GM19023 (cell line): ENCODE results near the gene HSBP1L1.

ENCODE experiments used
- ATAC-seq: cut with Tn5 transposase; IDR thresholded peaks from one replicate; pipeline ENCODE4 v1.9.1; 2021; ENCODE audit warnings: mild to moderate bottlenecking, moderate library complexity; ENCODE audit not compliant: unreplicated experiment

HSBP1L1 gene

DNA sequence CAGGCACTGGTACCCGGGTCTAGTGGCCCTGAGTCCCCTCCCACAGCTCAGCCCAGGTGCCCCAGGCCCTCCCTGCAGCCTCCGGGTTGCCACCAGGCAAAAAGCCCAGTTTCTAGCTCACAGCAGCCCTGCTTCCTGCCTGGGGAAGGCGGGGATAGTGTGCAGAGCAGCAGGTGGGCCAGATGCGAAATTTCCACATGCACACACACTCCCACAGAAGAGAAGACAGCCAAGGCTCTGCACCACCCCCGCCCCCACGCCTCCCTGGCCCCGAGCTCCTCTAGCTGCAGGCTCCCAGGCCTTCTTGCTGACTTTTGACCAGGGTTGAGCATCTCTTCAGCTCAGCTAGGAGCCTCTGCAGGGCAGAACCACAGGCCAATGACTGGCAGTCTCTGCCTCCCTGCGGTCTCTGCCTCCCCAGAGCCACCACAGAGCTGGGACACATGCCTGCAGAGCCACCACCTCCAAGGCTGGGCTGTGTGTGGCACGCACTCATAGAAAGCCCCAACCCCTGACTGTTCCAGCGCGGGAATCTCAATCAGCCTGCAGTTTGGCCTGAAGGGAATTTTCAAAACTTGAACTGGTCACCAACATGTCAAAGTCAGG, 20.2 kb upstream of the HSBP1L1 start:
- peak; percentile 56 for ATAC-seq

DNA sequence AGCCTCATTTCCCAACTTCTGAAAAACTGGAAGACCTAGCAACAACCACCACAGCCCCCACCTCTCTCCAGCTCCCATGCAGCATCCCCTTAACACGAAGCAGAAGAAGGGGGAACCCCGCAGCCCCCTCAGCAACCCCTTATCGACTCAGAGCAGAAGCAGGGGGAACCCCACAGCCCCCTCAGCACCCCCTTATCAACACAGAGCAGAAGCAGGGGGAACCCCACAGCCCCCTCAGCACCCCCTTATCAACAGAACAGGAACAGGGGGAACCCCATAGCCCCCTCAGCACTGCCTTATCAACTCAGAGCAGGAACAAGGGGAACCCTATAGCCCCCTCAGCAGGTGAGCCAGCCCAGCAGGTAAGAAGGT, 19.7 kb upstream of the HSBP1L1 start:
- ATAC-seq, result no peak

DNA sequence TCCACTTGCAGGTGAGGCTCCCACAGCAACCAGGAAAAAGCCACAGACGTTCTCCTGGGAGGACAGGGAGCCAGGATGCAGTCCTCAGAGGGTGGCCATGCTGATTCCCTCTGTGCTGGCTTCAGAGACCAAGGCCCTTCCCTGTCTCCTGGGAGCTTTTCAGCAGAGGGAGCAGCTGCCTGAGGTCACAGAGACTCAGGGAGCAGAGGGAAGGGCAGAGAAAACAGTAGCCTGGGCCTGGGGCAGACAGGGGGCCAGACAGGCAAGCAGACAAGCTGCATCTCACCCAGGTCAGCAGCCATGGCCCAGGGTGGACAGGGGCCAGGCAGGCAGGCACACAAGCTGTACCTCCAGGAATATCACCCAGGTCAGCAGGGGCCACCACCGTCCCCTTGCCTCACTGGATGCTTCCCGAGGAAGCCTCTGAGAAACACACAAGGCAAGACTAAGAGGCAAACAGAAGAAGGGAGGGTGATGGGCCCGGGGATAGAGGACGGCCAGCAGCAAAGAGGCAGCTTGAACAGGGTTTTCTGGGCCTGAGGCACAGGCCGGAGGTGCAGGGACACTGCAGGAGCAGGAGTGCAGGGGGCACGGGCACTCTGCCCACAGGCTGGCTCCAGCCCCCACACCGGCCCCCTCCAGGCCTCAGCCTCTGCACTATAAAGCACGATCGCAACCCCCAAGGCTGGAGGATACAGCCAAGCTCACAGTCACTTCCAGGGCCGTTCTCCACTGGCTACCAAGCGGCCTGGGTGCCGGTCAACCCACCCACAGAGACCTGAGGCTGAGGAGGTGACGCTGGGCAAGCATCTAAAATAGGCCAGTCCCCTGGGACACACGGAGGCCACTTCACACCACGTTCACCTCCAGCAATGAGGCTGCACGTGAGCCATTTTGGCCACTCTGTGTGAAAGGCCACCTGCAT, 19.1 kb upstream of the HSBP1L1 start:
- no peak for ATAC-seq

DNA sequence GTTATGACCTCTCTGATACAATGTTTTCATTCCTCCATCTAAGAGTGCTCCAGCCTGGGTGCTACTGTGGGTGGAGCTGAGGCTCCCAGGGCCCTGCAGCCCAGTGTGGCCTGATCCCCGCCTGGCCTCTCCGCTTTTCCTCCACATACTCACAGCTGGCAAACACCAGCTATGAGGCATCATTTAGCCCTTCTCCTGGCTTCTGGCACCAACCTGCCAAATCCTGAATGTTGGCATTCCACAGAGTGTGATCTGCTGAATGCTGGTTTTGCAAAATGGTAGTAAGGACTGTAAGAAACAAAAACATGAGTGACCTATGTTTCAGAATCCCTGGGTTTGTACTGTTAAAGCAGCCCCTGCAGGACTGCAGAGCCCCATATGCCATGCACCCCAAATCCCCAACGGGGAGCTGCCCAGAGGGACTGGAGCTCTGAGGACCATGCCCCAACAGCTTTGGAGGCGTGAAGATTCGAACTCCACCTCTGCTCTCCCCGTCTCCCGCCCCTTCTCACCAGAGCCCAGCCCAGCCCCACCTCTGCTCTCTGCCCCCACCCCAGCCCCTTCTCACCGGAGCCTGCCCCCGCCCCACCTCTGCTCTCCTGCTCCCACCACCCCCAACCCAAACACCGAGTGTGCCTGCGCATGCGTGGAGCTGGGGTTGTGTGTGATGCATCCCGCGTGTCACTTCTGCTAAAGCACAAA, 17.2 kb upstream of the HSBP1L1 start:
- ATAC-seq, result no peak

DNA sequence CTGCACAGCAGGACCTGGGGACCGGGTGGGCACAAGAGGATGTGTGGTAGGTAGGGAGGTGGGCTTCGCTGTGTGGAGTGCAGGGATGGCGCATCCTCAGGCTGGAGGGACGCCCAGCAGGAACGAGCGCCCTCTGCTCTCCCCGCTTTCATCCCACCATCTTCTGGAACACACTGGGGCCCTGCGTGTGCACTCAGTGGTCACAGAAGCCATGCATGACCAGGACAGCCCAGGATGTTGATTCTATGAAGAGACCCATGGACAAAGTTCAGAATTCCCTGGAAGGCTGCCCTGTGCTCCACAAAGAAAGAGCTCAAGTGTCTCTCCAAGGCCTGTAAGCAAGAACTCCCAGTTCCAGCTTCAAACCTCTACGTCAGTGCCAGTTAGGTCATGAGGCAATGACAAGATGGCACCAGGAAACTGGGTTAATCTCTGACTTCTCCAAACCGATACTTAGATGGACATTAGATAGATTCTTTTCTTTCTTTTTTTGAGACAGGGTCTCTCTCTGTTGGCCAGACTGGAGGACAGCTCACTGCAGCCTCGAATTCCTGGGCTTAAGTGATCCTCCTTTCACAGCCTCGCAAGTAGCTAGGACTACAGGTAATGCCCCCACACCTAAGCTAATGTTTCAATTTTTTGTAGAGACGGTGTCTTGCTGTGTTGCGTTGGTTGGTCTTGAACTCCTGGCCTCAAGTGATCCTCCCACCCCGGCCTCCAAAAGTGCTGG, 16.4 kb upstream of the HSBP1L1 start:
- no peak for ATAC-seq

DNA sequence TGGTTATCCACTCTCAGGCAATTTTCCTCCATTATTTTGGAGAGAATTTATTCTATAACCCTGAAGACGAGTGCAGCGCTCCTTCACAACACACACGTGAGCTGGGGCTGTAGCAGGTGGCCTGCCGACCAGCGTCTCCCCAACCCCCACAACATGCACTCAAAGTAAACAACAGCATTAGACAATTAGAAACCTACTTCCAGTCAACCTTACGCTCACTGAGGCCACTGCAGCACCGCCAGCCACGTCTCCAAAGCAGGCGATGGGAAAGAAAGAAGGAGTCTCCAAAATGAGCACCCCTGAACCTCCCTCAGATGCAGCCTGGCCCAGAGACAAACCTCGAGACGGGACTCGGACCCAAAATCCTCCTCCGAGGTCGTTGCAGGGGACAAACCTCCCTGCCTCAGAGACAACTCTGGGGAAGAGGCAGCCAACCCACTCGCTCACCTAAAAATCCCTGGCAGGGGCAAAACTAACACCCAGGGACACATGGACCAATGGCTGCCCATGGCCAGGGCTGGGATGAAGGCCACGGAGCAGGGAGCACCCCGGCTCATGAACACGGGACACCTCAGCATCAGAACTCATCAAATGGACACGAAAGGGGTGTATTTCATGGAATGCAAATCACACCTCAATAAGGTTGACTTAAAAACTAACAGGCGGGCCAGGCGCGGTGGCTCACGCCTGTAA, 15.6 kb upstream of the HSBP1L1 start:
- no peak for ATAC-seq

DNA sequence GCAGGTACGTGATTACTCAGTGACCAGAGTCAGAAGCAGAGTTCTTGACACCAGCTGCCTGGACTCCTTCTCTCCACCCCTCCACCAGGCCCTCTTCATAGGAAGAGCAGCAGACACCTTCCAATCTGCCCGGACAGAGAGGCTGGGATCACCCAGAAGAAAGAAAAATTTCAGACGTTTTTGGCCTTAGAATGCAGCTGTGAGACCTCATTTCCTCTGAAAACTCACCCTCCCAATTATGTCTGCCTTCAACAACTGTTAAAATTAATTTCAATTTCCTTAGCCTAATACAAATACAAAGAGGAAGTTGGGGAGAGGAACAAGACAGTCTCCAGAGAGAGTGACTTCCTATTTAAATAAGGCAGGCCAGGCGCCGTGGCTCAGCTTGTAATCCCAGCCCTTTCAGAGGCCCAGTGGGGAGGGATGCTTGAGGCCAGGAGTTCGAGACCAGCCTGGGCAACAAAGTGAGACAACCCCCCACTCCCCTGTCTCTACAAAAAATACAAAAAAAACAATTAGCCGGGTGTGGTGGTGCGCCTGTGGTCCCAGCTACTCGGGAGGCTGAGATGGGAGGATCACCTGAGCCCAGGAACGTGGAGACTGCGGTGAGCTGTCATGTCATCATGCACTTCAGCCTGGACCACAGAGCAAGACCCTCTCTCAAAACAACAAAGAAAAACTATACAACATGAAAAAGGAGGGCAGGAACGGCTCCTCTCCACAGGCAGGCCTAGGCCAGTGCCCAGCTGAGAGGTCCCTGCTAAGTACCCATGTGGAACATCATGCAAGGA, 14.6 kb upstream of the HSBP1L1 start:
- ATAC-seq, result no peak

DNA sequence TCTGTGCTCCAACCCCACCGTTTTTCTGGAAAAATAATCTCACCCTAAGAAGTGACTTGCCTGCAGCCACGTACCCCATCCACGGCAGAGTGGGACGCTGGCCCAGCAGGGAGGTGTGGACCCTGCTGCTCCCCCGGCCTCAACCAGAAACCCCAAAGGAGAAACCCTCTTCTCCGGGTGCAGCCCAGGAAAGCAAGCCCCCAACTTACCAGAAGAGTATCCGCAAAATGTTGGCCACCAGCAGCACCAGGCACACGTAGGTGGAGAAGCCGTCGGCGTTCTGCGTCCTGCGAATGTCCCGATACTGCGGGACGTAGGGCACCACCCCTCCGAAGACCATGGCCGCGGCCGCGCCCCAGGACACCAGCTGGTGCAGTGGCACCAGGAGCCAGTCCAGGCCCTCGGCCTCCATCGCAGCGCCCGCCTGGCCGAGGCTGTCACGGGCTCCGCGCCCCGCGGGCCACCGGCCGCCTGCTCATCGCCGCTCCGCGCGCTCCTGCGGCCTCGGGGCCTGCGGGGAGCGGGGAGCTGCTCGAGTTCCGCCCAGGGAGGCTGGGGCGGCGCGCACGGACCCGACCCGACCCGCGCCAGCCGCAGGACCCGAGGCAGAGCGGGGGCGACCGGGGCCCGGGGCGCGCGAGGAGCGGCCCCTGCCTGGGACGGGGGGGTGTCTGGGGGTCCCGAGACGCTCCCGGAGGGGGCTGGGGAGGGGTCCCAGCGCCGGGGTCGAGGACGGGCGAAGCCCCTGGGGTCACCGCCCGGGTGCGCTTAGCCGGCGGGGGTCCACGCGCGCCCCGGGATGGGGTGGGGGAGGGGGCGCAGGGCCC, 13.7 kb upstream of the HSBP1L1 start:
- peak; percentile 30 for ATAC-seq

DNA sequence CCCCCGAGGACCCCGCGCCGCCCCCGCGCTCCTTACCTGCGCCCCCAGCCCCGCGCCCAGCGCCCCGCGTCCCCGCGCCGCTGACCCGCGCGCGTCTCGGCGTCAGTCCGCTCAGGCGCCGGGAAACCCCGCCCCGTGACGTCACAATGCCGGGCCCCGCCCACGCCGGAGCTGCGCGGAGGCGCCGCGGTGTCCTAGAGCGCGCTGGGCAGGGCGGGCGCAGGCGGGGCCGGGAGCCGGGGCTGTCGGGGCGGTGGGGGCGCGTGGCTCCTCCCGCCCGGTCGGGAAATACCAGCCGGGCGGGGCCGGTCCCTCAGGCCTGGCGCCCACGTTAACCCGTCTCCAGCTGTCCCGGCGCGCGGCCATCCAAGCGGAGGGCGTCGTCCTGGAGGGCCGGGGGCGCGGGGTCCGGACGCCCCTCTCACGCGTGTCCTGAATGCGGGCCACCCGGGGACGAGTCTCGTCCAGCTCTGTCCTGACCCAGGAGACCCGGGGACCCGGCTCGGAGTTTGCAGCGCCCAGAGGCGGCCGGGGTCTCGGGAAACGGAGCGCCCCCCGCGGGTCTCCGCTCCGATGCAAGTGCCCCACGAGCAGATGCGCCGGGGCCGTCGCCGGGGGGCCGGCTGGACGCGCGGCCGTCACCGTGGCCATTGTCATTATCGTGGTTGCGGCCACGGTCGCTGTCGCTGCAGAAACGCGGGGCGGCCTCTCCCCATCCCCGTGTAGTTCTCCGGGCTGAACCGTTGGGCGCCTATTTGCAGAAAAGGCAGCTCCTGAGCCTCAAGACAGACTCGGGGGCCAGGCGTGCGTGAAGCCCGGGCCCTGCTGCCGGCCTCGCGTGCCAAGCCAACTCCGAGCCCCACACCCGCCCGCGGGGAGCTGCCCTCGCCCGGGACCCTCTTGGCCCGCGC, 12.6 kb upstream of the HSBP1L1 start, which contains the start of gene SLC66A2:
Gene SLC66A2 (minus strand): TSS at position 109 of the 911 bp plus-strand sequence. CDS start 727 bp downstream, outside the sequence.
- ATAC-seq, result peak; percentile 69

DNA sequence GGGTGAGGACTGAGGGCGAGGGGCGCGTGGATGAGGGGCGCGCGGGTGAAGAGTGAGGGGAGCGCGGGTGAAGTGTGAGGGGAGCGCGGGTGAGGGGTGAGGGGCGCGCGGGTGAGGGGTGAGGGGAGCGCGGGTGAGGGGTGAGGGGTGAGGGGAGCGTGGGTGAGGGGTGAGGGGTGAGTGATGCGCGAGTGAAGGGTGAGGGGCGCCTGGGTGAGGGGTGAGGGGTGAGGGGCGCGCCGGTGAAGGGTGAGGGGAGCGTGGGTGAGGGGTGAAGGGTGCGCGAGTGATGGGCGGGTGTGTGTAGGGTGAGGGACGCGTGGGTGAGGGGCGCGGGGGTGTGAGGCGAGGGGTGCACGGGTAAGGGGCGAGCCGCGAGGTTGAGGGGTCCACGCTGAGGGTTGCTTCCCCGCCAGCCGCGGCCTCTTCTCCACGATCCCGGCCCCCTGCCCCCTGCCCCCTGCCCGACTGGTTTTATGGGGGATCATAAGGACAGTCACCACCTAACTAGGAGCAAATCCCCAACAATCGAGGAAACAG, 11.9 kb upstream of the HSBP1L1 start:
- ATAC-seq, result no peak

DNA sequence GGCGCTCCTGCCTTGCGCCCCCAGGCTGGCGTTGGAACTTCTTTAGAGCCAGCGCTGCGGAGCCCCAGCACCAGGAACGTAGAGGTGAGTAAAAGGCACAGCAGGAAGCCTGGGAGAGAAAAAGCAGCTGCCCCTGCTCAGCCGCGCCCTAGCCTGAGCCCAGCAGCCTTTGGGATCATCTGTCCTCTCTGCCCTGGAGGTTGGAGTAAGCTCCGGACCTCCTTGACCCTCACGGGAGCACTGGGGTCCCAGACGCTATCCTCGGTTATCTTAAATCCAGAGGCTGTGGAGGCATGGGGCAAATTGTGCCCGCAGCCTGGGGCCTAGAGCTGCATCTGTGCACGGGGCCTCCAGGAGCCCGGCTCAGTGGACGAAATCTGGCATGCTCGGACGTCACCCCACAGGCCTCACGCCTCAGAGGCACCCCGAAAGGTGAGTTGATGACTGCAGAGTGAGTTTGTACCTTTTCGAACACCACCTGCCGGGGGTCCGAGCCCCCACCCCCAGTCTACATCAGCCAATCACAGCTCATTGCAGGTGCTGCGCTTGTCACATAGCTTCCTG, 11.4 kb upstream of the HSBP1L1 start:
- no peak for ATAC-seq

DNA sequence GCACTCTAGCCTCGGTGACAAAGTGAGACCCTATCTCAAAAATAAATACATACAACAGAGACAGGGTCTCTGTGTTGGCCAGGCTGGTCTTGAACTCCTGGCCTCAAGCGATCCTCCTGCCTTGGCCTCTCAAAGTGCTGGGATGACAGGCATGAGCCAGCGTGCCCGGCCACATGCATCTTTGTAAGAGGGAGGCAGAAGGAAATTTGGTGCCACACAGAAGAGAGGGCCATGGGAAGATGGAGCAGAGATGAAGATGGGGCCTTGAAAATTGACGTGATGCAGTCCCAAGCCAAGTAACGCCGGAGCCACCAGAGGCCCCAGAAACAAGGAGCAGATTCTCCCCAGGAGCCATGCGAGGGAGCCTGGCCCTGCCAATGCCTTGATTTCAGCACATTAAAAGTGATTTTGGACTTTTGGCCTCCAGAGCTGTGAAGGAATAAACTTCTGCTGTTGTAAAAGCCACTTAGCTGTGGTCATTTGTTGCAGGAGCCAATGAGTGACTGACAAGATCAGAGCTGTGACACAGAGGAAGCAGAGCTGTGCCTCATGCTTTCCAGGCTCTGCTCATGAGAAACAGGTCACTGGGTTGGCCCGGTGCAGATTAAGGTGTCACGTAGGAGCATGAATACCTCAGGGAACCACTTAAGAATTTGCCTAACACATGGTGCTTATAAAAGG, 10.3 kb upstream of the HSBP1L1 start:
- ATAC-seq, result no peak

DNA sequence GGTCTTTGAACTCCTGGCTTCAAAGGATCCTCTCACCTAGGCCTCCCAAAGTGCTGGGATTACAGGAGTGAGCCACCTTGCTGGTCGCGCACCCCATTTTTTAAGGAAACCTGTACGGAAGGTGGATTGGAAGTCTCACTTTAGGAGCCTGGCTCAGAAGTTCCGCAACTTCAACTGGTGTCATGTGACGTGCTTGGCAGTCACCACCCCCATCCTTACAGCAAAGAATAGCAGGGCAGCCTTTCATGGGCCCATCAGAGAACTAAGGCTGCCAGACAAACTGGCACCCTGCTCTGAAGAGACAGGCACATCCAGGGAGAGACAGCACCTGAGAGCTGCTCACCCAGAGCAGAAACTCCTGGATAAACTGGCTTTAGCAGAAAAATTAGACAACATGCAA, 9.7 kb upstream of the HSBP1L1 start:
- no peak for ATAC-seq

DNA sequence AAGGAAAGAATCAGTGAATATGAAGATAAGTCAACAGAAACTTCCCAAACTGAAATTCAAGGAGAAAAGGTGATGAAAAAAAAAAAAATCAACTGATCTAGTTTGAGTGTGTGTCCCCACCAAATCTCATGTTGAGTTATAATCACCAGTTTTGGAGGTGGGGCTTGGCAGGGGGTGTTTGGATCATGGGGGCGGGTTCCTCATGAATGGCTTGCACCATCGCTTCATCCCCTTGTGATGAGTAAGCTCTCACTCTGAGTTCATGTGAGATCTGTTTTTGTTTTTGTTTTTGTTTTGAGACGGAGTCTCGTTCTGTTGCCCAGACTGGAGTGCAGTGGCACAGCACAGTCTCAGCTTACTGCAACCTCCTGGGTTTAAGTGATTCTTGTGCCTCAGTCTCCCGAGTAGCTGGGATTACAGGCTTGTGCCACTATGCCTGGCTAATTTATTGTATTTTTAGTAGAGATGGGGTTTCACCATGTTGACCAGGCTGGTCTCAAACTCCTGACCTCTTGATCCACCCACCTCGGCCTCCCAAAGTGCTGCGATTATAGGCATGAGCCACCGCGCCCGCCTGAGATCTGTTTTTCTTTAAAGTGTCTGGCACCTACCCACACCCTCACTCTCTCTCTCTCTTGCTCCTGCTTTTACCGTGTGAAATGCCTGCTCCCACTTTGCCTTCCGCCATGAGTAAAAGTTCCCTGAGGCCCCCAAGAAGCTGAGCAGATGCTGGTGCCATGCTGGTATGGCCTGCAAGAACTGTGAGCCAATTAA, 9.0 kb upstream of the HSBP1L1 start:
- no peak for ATAC-seq

DNA sequence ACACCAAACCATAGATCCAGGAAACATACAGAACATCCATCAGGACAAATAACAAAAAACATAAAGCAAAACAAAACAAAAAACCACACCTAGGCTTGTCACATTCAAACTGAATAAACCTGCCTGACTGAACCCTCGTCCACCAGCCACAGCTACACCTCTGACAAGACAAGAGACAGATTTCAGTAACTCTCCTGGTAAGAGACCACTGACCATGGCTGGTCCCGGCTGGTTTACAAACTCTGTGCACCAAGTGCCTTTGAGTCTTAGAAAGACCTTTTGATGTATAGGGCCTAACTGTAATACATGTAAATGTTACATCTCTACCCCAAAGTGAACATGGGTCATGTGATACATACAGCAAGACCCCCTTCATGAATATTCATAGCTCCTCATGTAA, 8.2 kb upstream of the HSBP1L1 start:
- no peak for ATAC-seq

DNA sequence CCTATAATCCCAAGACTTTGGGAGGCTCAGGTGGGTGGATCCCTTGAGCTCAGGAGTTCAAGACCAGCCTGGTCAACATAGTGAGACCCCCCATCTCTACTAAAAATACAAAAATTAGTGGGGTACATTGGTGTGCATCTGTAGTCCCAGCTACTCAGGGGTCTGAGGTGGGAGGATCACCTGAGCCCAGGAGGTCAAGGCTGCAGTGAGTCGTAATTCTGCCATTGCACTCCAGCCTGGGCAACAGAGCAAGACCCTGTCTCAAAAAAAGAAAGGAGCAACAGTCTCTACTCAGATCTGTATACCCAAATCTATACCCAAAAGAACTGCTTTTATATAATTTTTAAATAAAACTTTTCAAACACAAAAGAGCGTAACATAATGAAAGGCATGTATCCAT, 5.5 kb upstream of the HSBP1L1 start:
- ATAC-seq, result no peak
